Measurements from ENCODE around the gene MFAP3.

DNA sequence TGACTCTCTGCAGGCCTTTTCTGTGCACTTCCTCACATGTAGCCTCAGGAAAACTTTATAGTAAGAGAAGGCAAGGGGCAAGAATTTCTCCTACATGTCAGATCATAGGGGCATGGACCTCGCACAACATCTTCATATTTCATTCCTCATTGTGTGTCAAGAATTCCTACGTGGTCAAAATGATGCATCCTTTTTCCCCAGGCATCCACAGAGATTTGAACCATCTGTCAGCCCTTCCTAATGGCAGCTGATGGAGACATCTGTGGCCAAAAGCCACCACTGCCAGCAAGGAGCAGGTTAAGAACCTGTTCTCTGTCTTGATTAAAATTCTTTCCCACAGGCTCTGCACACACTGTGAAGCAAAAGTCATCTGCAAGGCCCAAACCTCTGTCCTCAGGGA, 42.5 kb downstream of the MFAP3 start:
- TF ChIP-seq ZNF274 (IDR thresholded peaks at IDR 0.05; ENCODE audit: low read depth, low read length) = no peak
- no peak for TF ChIP-seq SUZ12 (IDR thresholded peaks at IDR 0.05; ENCODE audit: extremely low read depth, insufficient read depth, insufficient read length)
